ENCODE measurements around the gene ZNF37A. TPM values are rescaled to one million over a fixed set of nuclear protein-coding genes. Genes with fewer than 3 reads are reported as not detected.

Gene ZNF37A
- total RNA-seq, 1 experiment from 2014 or later: 18.5 TPM

GRCh38 chr10:38072552-38072951 lies 21.6 kb upstream of the ZNF37A start:
- no peak overlapping the region for H3K27ac ChIP-seq (ENCODE audit: low read depth, low read length)
- intact Hi-C loops (cut with micrococcal nuclease): no loop called here
- no peak overlapping the region for H2AFZ ChIP-seq (ENCODE audit: low read depth, low read length, poor library complexity, severe bottlenecking)
- no peak overlapping the region for H3K4me3 ChIP-seq (replicated peaks in 1 of 2; ENCODE audit: low read depth in 1 of 2, low read length in 2 of 2)
- ChIA-PET RAD21 (ENCODE audit: low non-redundant PET in 1 of 2, low total read pairs in 2 of 2, uncharacterized antibody in 2 of 2, unreplicated experiment in 2 of 2) (no interaction called here), POLR2A (no interaction called here), CTCF (no interaction called here)
- H3K9me2 ChIP-seq (ENCODE audit: insufficient read depth): no peaks in the 10 kb centered on the region
- H3K9ac ChIP-seq (ENCODE audit: low read length): no peak overlapping the region
- H3K4me1 ChIP-seq (ENCODE audit: control insufficient read depth in 1 of 2, insufficient read depth in 2 of 2, low read length in 2 of 2): peaks cover 0 to 5% of the 10 kb centered on the region in 2 experiments; a peak in 1 of 4 replicates
- BruUV-seq (replicated peaks): no TSS peak
- no peaks in the 10 kb centered on the region for H3K36me3 ChIP-seq (ENCODE audit: control insufficient read depth in 1 of 2, insufficient read depth in 2 of 2, low read length in 2 of 2)
- H3K79me2 ChIP-seq (ENCODE audit: insufficient read depth, low read length): no peaks in the 10 kb centered on the region
- H3K27me3 ChIP-seq (ENCODE audit: insufficient read depth, low read length): no peaks in the 10 kb centered on the region
- TF ChIP-seq MAX (IDR thresholded peaks at IDR 0.05): no peak
- TF ChIP-seq EGR1 (IDR thresholded peaks at IDR 0.05; ENCODE audit: low read depth): no peak
- TF ChIP-seq CEBPB (IDR thresholded peaks at IDR 0.05; ENCODE audit: low read depth): no peak
- TF ChIP-seq TCF7L2 (IDR thresholded peaks at IDR 0.05; ENCODE audit: borderline replicate concordance, extremely low read depth, insufficient read depth, insufficient read length): no peak
- no peak for TF ChIP-seq POLR2AphosphoS5 (IDR thresholded peaks at IDR 0.05; ENCODE audit: low read depth, low read length)
- no peak for TF ChIP-seq CBX3 (IDR thresholded peaks at IDR 0.05; ENCODE audit: low read depth)
- no peak for TF ChIP-seq POLR2A (IDR thresholded peaks at IDR 0.05; ENCODE audit: borderline replicate concordance, extremely low read depth, insufficient read depth, insufficient read length)
- no peak for TF ChIP-seq YY1 (IDR thresholded peaks at IDR 0.05; ENCODE audit: extremely low read depth, insufficient replicate concordance, low read depth, low read length)
- no peak for TF ChIP-seq ATF3 (IDR thresholded peaks at IDR 0.05)
- no peak overlapping the region for H3K4me2 ChIP-seq (ENCODE audit: low read length)
- ATAC-seq: no peak
- H3K9me3 ChIP-seq (ENCODE audit: control insufficient read depth in 1 of 2, insufficient read depth in 1 of 2, low read depth in 1 of 2, low read length in 2 of 2): no peaks in the 10 kb centered on the region; a peak in 1 of 4 replicates
- H4K20me1 ChIP-seq (ENCODE audit: insufficient read depth): no peaks in the 10 kb centered on the region
- DNase-seq (ENCODE audit: low read depth, low spot score): no peak

- Histone ChIP-seq H3K27me3 (ENCODE audit: insufficient read depth, low read length) (no peaks in the 10 kb centered on the region), H2AFZ (ENCODE audit: low read depth, low read length, poor library complexity, severe bottlenecking) (no peak overlapping the region), H3K9me2 (ENCODE audit: insufficient read depth) (no peaks in the 10 kb centered on the region), H3K27ac (ENCODE audit: low read depth, low read length) (no peak overlapping the region), H3K9me3 (ENCODE audit: control insufficient read depth in 1 of 2, insufficient read depth in 1 of 2, low read depth in 1 of 2, low read length in 2 of 2) (no peaks in the 10 kb centered on the region; a peak in 1 of 4 replicates), H4K20me1 (ENCODE audit: insufficient read depth) (no peaks in the 10 kb centered on the region), H3K4me3 (replicated peaks in 1 of 2; ENCODE audit: low read depth in 1 of 2, low read length in 2 of 2) (no peak overlapping the region), H3K36me3 (ENCODE audit: control insufficient read depth in 1 of 2, insufficient read depth in 2 of 2, low read length in 2 of 2) (no peaks in the 10 kb centered on the region), H3K79me2 (ENCODE audit: insufficient read depth, low read length) (no peaks in the 10 kb centered on the region), H3K4me1 (ENCODE audit: control insufficient read depth in 1 of 2, insufficient read depth in 2 of 2, low read length in 2 of 2) (no peaks in the 10 kb centered on the region), H3K4me2 (ENCODE audit: low read length) (no peak overlapping the region), H3K9ac (ENCODE audit: low read length) (no peak overlapping the region)
- ATAC-seq: no peak
- intact Hi-C loops (cut with micrococcal nuclease): no loop called here
- RAD21 ChIA-PET (ENCODE audit: low non-redundant PET in 1 of 2, low total read pairs in 2 of 2, uncharacterized antibody in 2 of 2, unreplicated experiment in 2 of 2): no interaction called here
- TF ChIP-seq EZH2 (IDR thresholded peaks at IDR 0.05) (no peak), ATF3 (IDR thresholded peaks at IDR 0.05) (no peak), JUND (IDR thresholded peaks at IDR 0.05) (no peak), POLR2AphosphoS5 (IDR thresholded peaks at IDR 0.05; ENCODE audit: low read depth, low read length) (no peak), SIN3A (IDR thresholded peaks at IDR 0.05; ENCODE audit: low read depth) (no peak), ZFX (IDR thresholded peaks at IDR 0.05) (no peak), YY1 (IDR thresholded peaks at IDR 0.05; ENCODE audit: extremely low read depth, insufficient replicate concordance, low read depth, low read length) (no peak), SP1 (IDR thresholded peaks at IDR 0.05; ENCODE audit: low read depth) (no peak), MAX (IDR thresholded peaks at IDR 0.05) (no peak), EGR1 (IDR thresholded peaks at IDR 0.05; ENCODE audit: low read depth) (no peak), ELF1 (IDR thresholded peaks at IDR 0.05; ENCODE audit: borderline replicate concordance, low read depth) (no peak), CEBPB (IDR thresholded peaks at IDR 0.05; ENCODE audit: low read depth) (no peak), ZNF274 (IDR thresholded peaks at IDR 0.05; ENCODE audit: low read depth, low read length) (no peak), REST (IDR thresholded peaks at IDR 0.05; ENCODE audit: low read depth) (no peak)
- DNase-seq (ENCODE audit: low read depth, low spot score): no peak
- no TSS peak for BruUV-seq (replicated peaks)
- POLR2A ChIA-PET: no interaction called here
- CTCF ChIA-PET: no interaction called here
Measured at GRCh38 chr10:38076687-38077086, 17.4 kb upstream of the ZNF37A start.
